HFFc6 (cell line): Measurements from ENCODE around the gene SPATA17. TPM values are rescaled to one million over a fixed set of nuclear protein-coding genes. Genes with fewer than 3 reads are reported as not detected.

Experiments
- DNase-seq: peaks from one replicate; pipeline ENCODE4 v3.0.0-alpha.2; 2018
- H3K27ac Mint-ChIP-seq: 2 replicates; pipeline ENCODE4 v1.8.0; 2020; ENCODE audit warnings: mild to moderate bottlenecking, mixed read lengths
- H3K27me3 Mint-ChIP-seq: 2 replicates; pipeline ENCODE4 v1.8.0; 2021; ENCODE audit warnings: mild to moderate bottlenecking, moderate library complexity, mixed read lengths; ENCODE audit not compliant: insufficient read depth
- H3K36me3 Mint-ChIP-seq: 2 replicates; pipeline ENCODE4 v1.8.0; 2021; ENCODE audit warnings: low read depth, mixed read lengths
- H3K4me1 Mint-ChIP-seq: 2 replicates; pipeline ENCODE4 v1.8.0; 2020; ENCODE audit warnings: low read depth, mixed read lengths
- H3K4me3 Mint-ChIP-seq: 2 replicates; pipeline ENCODE4 v1.8.0; 2020; ENCODE audit warnings: mild to moderate bottlenecking, moderate library complexity, mixed read lengths
- H3K9me3 Mint-ChIP-seq: 2 replicates; pipeline ENCODE4 v1.8.0; 2020; ENCODE audit warnings: mild to moderate bottlenecking, mixed read lengths
- total RNA-seq, 6 experiments: library from RNA; stranded (reverse); fragmentation: NEBNext Ultra II Directional; extraction: Animal tissue kit (Norgen Biotek cat#: 25700); gene quantifications; 2 replicates in 1 of 6; 3 replicates in 5 of 6; pipeline ENCODE4 v1.2.3, GENCODE V29; 2021
- TF ChIP-seq, protein P1 (sequence below): fragments of 200-600 bp; sonication (generic); IDR thresholded peaks from 2 replicates; pipeline ENCODE4 v1.5.0; 2021; ENCODE audit warnings: antibody characterized with exemption, mild to moderate bottlenecking

The SPATA17 gene
- total RNA-seq, 6 experiments from 2014 or later, result 0.18 to 0.71 (median 0.37) TPM; not detected in 1

DNA sequence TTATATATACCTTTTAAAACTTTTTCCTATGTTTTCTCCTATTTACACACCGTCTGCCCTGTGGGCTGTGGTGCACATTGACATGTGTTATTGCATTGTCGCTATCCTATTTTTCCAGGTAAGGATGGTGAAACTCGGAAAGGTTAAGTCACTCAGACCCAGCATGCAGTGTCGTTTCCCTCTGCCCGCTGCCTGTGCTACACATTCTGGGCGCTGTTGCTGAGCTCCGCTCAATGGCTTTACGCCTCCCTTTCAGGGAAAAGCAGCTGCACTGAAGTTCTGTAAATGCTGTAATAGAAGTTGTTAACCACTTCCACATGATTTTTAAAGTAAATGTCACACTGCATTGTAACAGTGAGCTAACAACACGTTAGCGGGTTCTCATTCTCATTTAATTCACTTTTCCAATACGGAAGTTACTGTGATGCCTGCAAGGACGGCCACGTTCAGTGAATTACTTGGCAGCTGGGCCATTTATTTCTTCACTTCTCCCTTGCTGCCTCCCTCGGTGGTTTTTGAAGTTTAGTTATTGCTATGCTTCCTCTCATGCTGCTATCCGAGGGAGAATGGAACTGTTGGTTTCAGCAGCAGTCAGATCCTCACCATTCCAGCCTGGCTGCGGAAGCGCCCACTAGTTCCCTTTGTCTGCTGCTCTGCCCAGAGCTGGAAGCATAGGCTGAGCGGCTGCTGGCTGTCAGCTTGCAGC, 288.7 kb downstream of the SPATA17 start:
- TF ChIP-seq, protein P1, sequence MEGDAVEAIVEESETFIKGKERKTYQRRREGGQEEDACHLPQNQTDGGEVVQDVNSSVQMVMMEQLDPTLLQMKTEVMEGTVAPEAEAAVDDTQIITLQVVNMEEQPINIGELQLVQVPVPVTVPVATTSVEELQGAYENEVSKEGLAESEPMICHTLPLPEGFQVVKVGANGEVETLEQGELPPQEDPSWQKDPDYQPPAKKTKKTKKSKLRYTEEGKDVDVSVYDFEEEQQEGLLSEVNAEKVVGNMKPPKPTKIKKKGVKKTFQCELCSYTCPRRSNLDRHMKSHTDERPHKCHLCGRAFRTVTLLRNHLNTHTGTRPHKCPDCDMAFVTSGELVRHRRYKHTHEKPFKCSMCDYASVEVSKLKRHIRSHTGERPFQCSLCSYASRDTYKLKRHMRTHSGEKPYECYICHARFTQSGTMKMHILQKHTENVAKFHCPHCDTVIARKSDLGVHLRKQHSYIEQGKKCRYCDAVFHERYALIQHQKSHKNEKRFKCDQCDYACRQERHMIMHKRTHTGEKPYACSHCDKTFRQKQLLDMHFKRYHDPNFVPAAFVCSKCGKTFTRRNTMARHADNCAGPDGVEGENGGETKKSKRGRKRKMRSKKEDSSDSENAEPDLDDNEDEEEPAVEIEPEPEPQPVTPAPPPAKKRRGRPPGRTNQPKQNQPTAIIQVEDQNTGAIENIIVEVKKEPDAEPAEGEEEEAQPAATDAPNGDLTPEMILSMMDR, result no peak
- Mint-ChIP-seq H3K27me3 (peaks cover 5% of the 10 kb centered on the region; the same call in 1 of the 2 replicates), H3K36me3 (no peaks in the 10 kb centered on the region), H3K9me3 (peaks cover 17% of the 10 kb centered on the region), H3K4me1 (no peaks in the 10 kb centered on the region), H3K4me3 (no peak overlapping the region), H3K27ac (no peak overlapping the region)
- DNase-seq, result no peak

Other genes with a start within 250 kb of the SPATA17 start
- 10 to 100 TPM in 3 of 6 experiments, 1 to 10 TPM in 3; 8.1 to 11.5 (median 9.8) TPM for gene GPATCH2, start 254 bp upstream of the SPATA17 start, total RNA-seq